SK-N-SH (cell line): Measurements from ENCODE around the gene EGF. TPM values are rescaled to one million over a fixed set of nuclear protein-coding genes. Genes with fewer than 3 reads are reported as not detected.
A peak's percentile ranks its signal among the peaks of the same experiment; 100 is the strongest.

Experiments
- CTCF ChIA-PET: fragments of 300-600, 350-600 bp; formaldehyde crosslinking; extraction: SDS; loops from one replicate; lab custom pipeline; 2021; lab: Yijun Ruan, JAX
- POLR2A ChIA-PET: fragments of 350-600 bp; sonication (Branson Sonifier 250); formaldehyde crosslinking; extraction: SDS; loops from one replicate; lab custom pipeline; 2020; ENCODE audit warnings: antibody characterized with exemption, inconsistent platforms; lab: Yijun Ruan, JAX
- DNase-seq: peaks from one replicate; pipeline ENCODE4 v3.0.0; 2012
- H2AFZ ChIP-seq: fragments of 200-600 bp; sonication (generic); 2 replicates; pipeline ENCODE4 v1.8.1; 2016; ENCODE audit warnings: antibody characterized with exemption, mild to moderate bottlenecking, low read depth
- H3F3A ChIP-seq: fragments of 200-600 bp; sonication (generic); replicated peaks from 2 replicates; pipeline ENCODE3; 2016; ENCODE audit warnings: antibody characterized with exemption, mild to moderate bottlenecking; ENCODE audit not compliant: insufficient read depth
- H3K27ac ChIP-seq, 2 experiments: fragments of 200-500 bp in 1 of 2; fragments of 200-600 bp in 1 of 2; sonication (Bioruptor generic) in 1 of 2; sonication (generic), shearing (Covaris generic) in 1 of 2; 2 replicates each; pipeline versions ENCODE4 v1.5.1 to v1.6.1; 2014 to 2016; ENCODE audit warnings: low read depth in 2 of 2, inconsistent platforms in 1 of 2, low read length in 1 of 2, mild to moderate bottlenecking in 1 of 2, mixed read lengths in 1 of 2
- H3K27me3 ChIP-seq: fragments of 200-600 bp; sonication (generic), shearing (Covaris generic); 2 replicates; pipeline ENCODE4 v1.6.1; 2016; ENCODE audit warnings: mixed run types; ENCODE audit not compliant: insufficient read depth
- H3K36me3 ChIP-seq, 2 experiments: fragments of 200-500 bp in 1 of 2; fragments of 200-600 bp in 1 of 2; sonication (Bioruptor generic) in 1 of 2; sonication (generic) in 1 of 2; replicated peaks in 1 of 2; 2 replicates each; pipeline versions ENCODE3 to v1.5.1; 2014 to 2016; ENCODE audit warnings: low read length in 1 of 2, mild to moderate bottlenecking in 1 of 2; ENCODE audit not compliant: insufficient read depth in 2 of 2, control insufficient read depth in 1 of 2
- H3K4me1 ChIP-seq, 2 experiments: fragments of 200-500 bp in 1 of 2; fragments of 200-600 bp in 1 of 2; sonication (Bioruptor generic) in 1 of 2; sonication (generic), shearing (Covaris generic) in 1 of 2; 2 replicates each; pipeline versions ENCODE4 v1.5.1 to v1.6.1; 2014 to 2016; ENCODE audit warnings: low read depth in 1 of 2, low read length in 1 of 2, mixed run types in 1 of 2; ENCODE audit not compliant: insufficient read depth in 2 of 2, control insufficient read depth in 1 of 2
- H3K4me2 ChIP-seq: fragments of 200-600 bp; sonication (generic), shearing (Covaris generic); 2 replicates; pipeline ENCODE4 v1.6.1; 2017; ENCODE audit warnings: mixed run types
- H3K4me3 ChIP-seq, 2 experiments: fragments of 200-500 bp in 1 of 2; fragments of 200-600 bp in 1 of 2; sonication (Bioruptor generic) in 1 of 2; sonication (generic), shearing (Covaris generic) in 1 of 2; 2 replicates each; pipeline versions ENCODE4 v1.5.1 to v1.8.1; 2014 to 2016; ENCODE audit warnings: low read depth in 2 of 2, inconsistent platforms in 1 of 2, low read length in 1 of 2, mild to moderate bottlenecking in 1 of 2, mixed read lengths in 1 of 2, moderate library complexity in 1 of 2
- H3K79me2 ChIP-seq: fragments of 200-600 bp; sonication (generic); 2 replicates; pipeline ENCODE4 v1.8.1; 2017; ENCODE audit warnings: mild to moderate bottlenecking; ENCODE audit not compliant: insufficient read depth
- H3K9ac ChIP-seq: fragments of 200-600 bp; sonication (generic); 2 replicates; pipeline ENCODE4 v1.6.1; 2017; ENCODE audit warnings: mixed run types
- H3K9me2 ChIP-seq: fragments of 200-600 bp; sonication (generic); 2 replicates; pipeline ENCODE4 v1.6.1; 2017; ENCODE audit warnings: mixed run types
- H3K9me3 ChIP-seq: fragments of 200-600 bp; sonication (generic); 2 replicates; pipeline ENCODE4 v1.6.1; 2017; ENCODE audit warnings: mixed run types, mild to moderate bottlenecking, moderate library complexity
- H4K20me1 ChIP-seq: fragments of 200-600 bp; sonication (generic); 2 replicates; pipeline ENCODE4 v1.6.1; 2017; ENCODE audit warnings: mild to moderate bottlenecking, mixed run types; ENCODE audit not compliant: insufficient read depth
- ELF1 ChIP-seq: IDR thresholded peaks from 2 replicates; pipeline ENCODE4 v1.4.0; 2012
- EP300 ChIP-seq, 2 experiments: IDR thresholded peaks; 2 replicates each; pipeline versions ENCODE4 v1.4.0 to v1.6.1; 2012; ENCODE audit warnings: borderline replicate concordance in 1 of 2, low read depth in 1 of 2, low read length in 1 of 2
- EZH2phosphoT487 ChIP-seq: fragments of 200-600 bp; sonication (generic); IDR thresholded peaks from 2 replicates; pipeline ENCODE4 v1.6.1; 2017; ENCODE audit warnings: low read depth, mixed run types, mild to moderate bottlenecking, antibody characterized with exemption, moderate library complexity, borderline replicate concordance
- FOSL2 ChIP-seq: IDR thresholded peaks from 2 replicates; pipeline ENCODE4 v1.4.0; 2012; ENCODE audit warnings: low read depth, mild to moderate bottlenecking, moderate library complexity, borderline replicate concordance
- FOXJ3 ChIP-seq: sonication (generic); formaldehyde crosslinking; IDR thresholded peaks from 2 replicates; pipeline ENCODE4 v1.5.1; 2020; ENCODE audit warnings: mild to moderate bottlenecking, missing genetic modification reagents
- JUND ChIP-seq: IDR thresholded peaks from 2 replicates; pipeline ENCODE4 v1.4.0; 2012
- MXI1 ChIP-seq: IDR thresholded peaks from 2 replicates; pipeline ENCODE4 v1.6.1; 2012; ENCODE audit warnings: mild to moderate bottlenecking, low read depth, low read length, improper control_type of control experiment
- NFIC ChIP-seq: IDR thresholded peaks from 2 replicates; pipeline ENCODE4 v1.4.0; 2012; ENCODE audit warnings: borderline replicate concordance
- NRF1 ChIP-seq: IDR thresholded peaks from 2 replicates; pipeline ENCODE4 v1.6.1; 2012; ENCODE audit warnings: low read depth, mild to moderate bottlenecking, low read length
- POLR2AphosphoS5 ChIP-seq: IDR thresholded peaks from 2 replicates; pipeline ENCODE4 v1.6.1; 2012; ENCODE audit warnings: low read depth, low read length
- RCOR1 ChIP-seq: fragments of 150-350 bp; IDR thresholded peaks from 2 replicates; pipeline ENCODE4 v1.6.1; 2017; ENCODE audit warnings: antibody characterized with exemption, low read length
- RXRA ChIP-seq: IDR thresholded peaks from 2 replicates; pipeline ENCODE4 v1.4.0; 2012; ENCODE audit warnings: low read depth, mild to moderate bottlenecking, borderline replicate concordance
- SIN3A ChIP-seq: IDR thresholded peaks from 2 replicates; pipeline ENCODE4 v1.6.1; 2012; ENCODE audit warnings: low read depth, mild to moderate bottlenecking, low read length, moderate library complexity, borderline replicate concordance
- SMC3 ChIP-seq: IDR thresholded peaks from 2 replicates; pipeline ENCODE4 v1.6.1; 2012; ENCODE audit warnings: low read depth, low read length, improper control_type of control experiment
- TCF12 ChIP-seq: IDR thresholded peaks from 2 replicates; pipeline ENCODE4 v1.4.0; 2012
- TEAD4 ChIP-seq: IDR thresholded peaks from 2 replicates; pipeline ENCODE4 v1.4.0; 2012; ENCODE audit warnings: mild to moderate bottlenecking, borderline replicate concordance; ENCODE audit not compliant: insufficient read depth
- YY1 ChIP-seq: IDR thresholded peaks from 2 replicates; pipeline ENCODE4 v1.4.0; 2012; ENCODE audit warnings: low read depth, mild to moderate bottlenecking
- WGBS: methylation state at CpG from one replicate; pipeline ENCODE4 v1.1.6; 2017; ENCODE audit warnings: low lambda C conversion rate; 5-methylcytosine and 5-hydroxymethylcytosine counted together
- polyA plus RNA-seq, 3 experiments: library from polyadenylated mRNA; depleted of rRNA; stranded (reverse); fragments of >200 nt; gene quantifications; 2 replicates each; pipeline ENCODE4 v1.2.3, GENCODE V29; 2012
- TF ChIP-seq, protein P1 (sequence below): fragments of 200-600 bp; sonication (generic); IDR thresholded peaks from 2 replicates; pipeline ENCODE4 v1.6.1; 2017; ENCODE audit warnings: antibody characterized with exemption, mild to moderate bottlenecking, moderate library complexity
- TF ChIP-seq, protein P2 (sequence below): IDR thresholded peaks from 2 replicates; pipeline ENCODE4 v1.4.0; 2012; ENCODE audit warnings: low read depth, borderline replicate concordance
- TF ChIP-seq, protein P3 (sequence below): IDR thresholded peaks from 2 replicates; pipeline ENCODE4; 2012
- TF ChIP-seq, protein P4 (sequence below): IDR thresholded peaks from 2 replicates; pipeline ENCODE4 v1.4.0; 2012; ENCODE audit warnings: low read depth, borderline replicate concordance

The EGF gene
- polyA plus RNA-seq, 1 of the 3 experiments (the other 2 are of a cell fraction), result 0.89 TPM

DNA sequence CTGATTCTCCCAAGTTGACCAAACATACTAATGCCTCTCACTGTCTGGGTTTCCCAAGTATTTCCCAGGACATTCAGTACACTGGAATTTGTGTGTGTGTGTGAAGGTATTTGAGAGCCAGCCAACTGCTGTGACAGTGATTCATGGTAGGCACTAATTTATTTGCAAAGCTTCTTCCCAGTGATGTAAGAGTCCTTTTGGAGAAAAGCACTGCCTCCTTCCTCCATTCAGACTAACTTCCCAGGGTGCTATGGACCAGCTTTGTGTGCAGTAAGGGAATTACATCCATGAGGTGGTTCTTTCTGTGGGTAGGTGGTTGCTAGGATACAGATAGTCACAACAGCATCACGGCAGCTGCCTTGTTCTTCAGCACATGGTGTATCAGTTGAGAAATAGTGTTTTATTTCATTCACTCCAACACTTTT is 8.7 kb downstream of the EGF start:
- DNase-seq, result no peak
- H3K4me2 ChIP-seq, result no peak overlapping the region
- POLR2A ChIA-PET, result no interaction called here
- peak overlapping the region in 1 of 2 experiments; percentile 74; a peak in 2 of 4 replicates for H3K27ac ChIP-seq
- TF ChIP-seq FOXJ3 (CRISPR knock-in tag) (no peak), SMC3 (no peak), RXRA (no peak), NFIC (peak; percentile 66; the same call in 1 of the 2 replicates), EP300 (IDR thresholded peaks at IDR 0.05; ENCODE audit: borderline replicate concordance in 1 of 2, low read depth in 1 of 2, low read length in 1 of 2) (no peak), NRF1 (no peak), TCF12 (peak; percentile 23; the same call in 1 of the 2 replicates), ELF1 (no peak), EZH2phosphoT487 (no peak), MXI1 (no peak), YY1 (no peak), FOSL2 (peak; percentile 47), SIN3A (no peak), POLR2AphosphoS5 (no peak), JUND (peak; percentile 28; the same call in 1 of the 2 replicates), TEAD4 (peak; percentile 68), RCOR1 (no peak)
- TF ChIP-seq, protein P1, sequence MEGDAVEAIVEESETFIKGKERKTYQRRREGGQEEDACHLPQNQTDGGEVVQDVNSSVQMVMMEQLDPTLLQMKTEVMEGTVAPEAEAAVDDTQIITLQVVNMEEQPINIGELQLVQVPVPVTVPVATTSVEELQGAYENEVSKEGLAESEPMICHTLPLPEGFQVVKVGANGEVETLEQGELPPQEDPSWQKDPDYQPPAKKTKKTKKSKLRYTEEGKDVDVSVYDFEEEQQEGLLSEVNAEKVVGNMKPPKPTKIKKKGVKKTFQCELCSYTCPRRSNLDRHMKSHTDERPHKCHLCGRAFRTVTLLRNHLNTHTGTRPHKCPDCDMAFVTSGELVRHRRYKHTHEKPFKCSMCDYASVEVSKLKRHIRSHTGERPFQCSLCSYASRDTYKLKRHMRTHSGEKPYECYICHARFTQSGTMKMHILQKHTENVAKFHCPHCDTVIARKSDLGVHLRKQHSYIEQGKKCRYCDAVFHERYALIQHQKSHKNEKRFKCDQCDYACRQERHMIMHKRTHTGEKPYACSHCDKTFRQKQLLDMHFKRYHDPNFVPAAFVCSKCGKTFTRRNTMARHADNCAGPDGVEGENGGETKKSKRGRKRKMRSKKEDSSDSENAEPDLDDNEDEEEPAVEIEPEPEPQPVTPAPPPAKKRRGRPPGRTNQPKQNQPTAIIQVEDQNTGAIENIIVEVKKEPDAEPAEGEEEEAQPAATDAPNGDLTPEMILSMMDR, result no peak
- TF ChIP-seq, protein P2, sequence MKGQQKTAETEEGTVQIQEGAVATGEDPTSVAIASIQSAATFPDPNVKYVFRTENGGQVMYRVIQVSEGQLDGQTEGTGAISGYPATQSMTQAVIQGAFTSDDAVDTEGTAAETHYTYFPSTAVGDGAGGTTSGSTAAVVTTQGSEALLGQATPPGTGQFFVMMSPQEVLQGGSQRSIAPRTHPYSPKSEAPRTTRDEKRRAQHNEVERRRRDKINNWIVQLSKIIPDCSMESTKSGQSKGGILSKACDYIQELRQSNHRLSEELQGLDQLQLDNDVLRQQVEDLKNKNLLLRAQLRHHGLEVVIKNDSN, result no peak
- TF ChIP-seq, protein P3, sequence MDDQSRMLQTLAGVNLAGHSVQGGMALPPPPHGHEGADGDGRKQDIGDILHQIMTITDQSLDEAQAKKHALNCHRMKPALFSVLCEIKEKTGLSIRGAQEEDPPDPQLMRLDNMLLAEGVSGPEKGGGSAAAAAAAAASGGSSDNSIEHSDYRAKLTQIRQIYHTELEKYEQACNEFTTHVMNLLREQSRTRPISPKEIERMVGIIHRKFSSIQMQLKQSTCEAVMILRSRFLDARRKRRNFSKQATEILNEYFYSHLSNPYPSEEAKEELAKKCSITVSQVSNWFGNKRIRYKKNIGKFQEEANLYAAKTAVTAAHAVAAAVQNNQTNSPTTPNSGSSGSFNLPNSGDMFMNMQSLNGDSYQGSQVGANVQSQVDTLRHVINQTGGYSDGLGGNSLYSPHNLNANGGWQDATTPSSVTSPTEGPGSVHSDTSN, result peak; percentile 90
- TF ChIP-seq, protein P4, sequence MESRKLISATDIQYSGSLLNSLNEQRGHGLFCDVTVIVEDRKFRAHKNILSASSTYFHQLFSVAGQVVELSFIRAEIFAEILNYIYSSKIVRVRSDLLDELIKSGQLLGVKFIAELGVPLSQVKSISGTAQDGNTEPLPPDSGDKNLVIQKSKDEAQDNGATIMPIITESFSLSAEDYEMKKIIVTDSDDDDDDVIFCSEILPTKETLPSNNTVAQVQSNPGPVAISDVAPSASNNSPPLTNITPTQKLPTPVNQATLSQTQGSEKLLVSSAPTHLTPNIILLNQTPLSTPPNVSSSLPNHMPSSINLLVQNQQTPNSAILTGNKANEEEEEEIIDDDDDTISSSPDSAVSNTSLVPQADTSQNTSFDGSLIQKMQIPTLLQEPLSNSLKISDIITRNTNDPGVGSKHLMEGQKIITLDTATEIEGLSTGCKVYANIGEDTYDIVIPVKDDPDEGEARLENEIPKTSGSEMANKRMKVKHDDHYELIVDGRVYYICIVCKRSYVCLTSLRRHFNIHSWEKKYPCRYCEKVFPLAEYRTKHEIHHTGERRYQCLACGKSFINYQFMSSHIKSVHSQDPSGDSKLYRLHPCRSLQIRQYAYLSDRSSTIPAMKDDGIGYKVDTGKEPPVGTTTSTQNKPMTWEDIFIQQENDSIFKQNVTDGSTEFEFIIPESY, result no peak
- no peak overlapping the region for H3K4me3 ChIP-seq
- H3K27me3 ChIP-seq, result no peaks in the 10 kb centered on the region
- 5% methylated on average over 1 of the region's 1 CpG for WGBS
- H3F3A ChIP-seq, result peaks cover 5% of the 10 kb centered on the region
- H3K9me3 ChIP-seq, result no peaks in the 10 kb centered on the region
- H3K4me1 ChIP-seq, result no peaks in the 10 kb centered on the region
- no peak overlapping the region for H2AFZ ChIP-seq
- H3K79me2 ChIP-seq, result no peaks in the 10 kb centered on the region
- no peaks in the 10 kb centered on the region for H3K36me3 ChIP-seq
- no peaks in the 10 kb centered on the region for H3K9me2 ChIP-seq
- CTCF ChIA-PET, result no interaction called here
- no peaks in the 10 kb centered on the region for H4K20me1 ChIP-seq
- H3K9ac ChIP-seq, result no peak overlapping the region; the same call in 1 of the 2 replicates
